HG03342 (cell line): ENCODE data around the gene FRMD5.
"Not testable (repeated sequence)": the region's sequence is repeated elsewhere in the genome, so short reads cannot be mapped to it uniquely, and the experiment has no call there.

Experiments used
- ATAC-seq: cut with Tn5 transposase; IDR thresholded peaks from one replicate; pipeline ENCODE4 v1.9.1; 2021; ENCODE audit warnings: mild to moderate bottlenecking, moderate library complexity; ENCODE audit not compliant: unreplicated experiment

Gene FRMD5

DNA sequence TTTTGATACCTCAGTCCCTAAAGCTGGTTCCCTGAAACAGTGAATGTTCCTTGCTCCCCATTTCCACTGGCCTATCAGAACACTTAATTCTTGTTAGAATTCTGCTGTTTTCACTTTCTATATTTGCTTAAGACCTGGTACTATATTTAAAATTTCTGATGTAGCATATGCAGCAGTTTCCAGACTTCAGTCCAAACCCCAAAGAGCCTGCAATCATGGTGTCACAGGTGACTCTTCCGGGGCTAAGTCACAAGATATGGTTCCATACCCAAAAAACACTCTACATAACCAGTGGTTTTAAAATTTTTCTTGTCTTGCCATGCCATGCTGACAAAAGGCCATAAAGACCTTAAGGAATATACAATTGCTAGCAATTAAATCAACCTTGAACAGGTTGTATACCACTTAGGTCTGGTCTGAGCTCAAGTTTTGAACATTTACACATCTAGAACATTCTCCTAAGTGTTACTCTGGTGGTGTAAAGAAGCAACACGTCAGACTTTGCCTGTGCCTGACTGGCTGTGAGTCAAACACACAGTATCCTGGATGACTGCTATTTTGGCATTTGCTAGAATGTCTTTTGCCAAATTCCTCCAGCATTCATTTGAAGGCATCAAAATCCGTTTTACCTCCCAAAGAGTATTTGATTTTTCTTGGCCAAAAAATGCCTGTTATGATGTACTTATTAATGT lies 160.0 kb downstream of the FRMD5 start:
- ATAC-seq, result no peak

DNA sequence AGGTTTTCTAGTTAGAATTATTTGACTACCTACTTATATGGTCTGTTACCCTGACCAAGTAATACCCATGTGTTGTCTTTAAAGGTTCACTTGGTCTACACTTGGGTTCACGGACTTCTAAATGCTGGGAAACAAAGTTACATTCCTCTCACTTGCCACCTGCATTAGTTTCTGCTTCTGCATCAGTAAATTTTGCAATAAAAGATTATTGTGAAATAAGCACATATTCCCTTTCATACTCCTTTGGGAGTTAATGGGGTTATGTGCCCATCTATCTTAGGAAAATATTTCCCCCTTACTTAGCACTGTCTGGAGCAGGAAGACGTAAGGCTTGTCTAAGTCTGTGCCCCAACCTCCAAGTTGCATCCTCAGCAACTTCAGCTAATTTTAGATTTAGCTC lies 160.7 kb downstream of the FRMD5 start:
- no peak for ATAC-seq

DNA sequence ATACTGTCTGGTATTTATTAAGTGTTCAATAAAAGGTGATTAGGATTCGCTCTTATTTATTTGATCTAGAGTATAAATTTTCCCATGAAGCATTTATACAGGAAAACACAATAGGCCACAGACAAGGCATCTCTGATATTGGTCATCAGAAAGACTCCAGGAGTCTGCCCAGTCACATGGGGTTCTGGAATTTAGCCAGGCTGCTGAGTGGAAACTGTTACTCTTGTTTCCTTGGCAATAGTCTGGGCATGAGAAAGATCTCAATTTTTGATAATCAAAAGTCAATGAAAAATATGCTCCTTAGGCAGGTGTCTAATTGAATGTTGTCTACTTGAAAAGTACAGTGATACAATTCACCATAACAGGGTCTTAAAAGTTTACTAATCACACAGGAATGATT lies 161.2 kb downstream of the FRMD5 start:
- ATAC-seq, result no peak

DNA sequence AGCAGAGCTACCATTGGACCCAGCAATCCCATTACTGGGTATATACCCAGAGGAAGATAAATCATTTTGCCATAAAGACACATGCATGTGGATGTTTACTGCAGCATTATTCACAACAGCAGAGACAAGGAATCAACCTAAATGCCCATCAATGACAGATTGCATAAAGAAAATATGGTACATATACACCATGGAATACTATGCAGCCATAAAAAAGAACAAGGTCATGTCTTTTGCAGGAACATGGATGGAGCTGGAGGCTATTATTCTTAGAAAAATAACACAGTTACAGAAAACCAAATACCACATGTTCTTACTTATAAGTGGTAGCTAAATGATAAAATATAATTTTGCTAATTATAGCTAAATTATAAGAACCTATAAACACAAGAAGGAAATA lies 162.3 kb downstream of the FRMD5 start:
- not testable (repeated sequence) for ATAC-seq

DNA sequence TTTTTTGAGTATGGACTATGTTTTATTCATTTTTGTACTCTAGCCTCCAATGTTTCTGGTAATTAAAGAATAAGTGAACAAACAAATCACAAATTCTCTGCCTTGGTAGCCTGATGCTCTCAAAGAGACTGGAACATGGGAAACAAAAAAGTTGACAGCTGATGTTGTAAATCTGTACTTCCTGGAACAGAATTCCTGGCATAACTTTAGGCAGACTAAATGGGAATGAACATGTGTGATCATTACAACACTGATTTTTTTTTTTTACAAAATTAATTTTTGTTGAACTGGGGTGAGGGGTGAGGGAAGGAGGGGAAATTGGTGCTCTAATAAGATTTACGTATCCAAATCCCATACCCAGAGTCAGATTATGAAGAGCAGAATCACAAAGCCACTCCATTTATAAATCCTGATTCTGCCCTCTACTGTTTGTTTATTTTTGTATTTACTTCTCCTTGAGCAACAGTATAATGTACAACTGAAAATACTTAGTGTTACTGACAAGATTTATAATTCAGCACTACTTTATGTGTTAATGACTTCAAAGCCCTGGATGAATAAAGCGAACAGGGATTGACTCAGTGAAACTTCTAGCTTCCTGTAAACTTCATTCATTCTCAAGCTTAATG lies 165.0 kb downstream of the FRMD5 start:
- ATAC-seq, result no peak

DNA sequence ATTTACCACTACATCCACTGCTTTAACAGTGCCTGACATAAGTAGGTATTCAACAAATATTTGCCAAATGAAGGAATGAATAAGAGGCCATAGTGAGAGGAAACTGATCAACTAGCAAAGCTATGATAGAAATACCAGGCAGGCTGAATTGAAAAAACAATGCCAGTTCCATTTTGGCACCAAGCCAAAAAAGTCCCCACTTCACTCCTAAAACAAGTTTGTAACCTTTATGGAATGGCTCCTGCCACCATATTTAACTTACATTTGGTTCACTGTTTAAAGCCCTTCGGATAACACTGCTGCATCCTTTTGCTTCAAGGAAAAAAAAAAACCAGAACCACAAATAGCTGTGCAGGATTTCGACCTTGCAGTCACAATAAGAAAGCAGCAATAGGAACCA lies 166.1 kb downstream of the FRMD5 start:
- ATAC-seq, result no peak

DNA sequence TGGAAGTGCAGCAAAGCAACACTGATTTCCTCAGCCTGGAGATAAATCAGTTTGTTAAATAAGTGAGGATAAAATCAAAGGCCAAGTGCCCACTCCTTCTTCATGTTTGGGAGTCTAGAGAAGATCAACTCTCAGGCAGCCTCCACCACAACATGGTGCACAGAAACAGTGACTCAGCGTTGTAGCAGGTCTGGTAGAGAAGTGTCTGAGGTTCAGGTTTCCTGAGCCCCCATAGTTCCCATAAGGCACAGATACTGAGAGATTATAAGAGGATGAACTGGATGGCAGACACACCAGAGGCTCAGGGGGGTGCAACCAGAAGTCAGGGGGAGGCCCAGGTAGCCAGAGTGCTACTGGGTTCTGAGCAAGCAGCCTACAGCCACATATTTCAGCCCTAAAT lies 166.7 kb downstream of the FRMD5 start:
- ATAC-seq, result no peak

DNA sequence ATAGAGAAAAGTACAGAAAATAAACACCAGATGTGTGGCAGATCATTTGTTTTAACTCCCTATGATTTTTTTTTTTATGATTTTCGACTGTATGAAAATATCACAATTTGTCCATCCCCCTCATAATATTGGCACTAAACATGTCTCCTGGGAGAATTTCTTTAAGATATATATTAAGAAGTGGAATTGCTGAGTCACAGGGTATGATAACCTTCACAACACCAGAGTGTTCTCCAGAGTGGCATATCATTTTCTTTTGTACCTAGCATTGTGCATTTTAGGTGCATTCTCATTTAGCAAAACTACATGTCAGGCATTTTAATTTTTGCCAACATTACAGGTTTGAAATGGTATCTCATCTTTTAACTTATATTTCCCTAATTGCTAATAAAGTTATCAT lies 170.9 kb downstream of the FRMD5 start:
- no peak for ATAC-seq

DNA sequence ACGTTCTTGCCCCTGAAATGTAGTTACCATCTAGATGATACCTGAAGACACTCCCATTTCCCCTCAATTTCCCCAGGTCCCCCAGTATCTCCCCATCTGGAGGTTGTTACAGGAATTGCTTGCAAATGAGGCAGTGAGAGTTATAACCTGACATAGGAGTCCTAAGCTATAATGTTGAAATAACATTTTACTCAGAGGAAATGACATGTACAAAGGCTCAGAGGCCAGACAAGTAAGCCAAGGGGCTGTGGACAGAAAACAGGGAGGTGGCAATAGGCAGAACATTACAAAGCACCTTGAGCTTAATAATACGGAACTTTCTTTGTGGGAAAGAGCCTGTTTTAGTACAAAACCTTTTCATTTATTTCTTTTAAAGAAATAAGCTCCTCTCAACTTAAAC lies 171.9 kb downstream of the FRMD5 start:
- ATAC-seq, result no peak

DNA sequence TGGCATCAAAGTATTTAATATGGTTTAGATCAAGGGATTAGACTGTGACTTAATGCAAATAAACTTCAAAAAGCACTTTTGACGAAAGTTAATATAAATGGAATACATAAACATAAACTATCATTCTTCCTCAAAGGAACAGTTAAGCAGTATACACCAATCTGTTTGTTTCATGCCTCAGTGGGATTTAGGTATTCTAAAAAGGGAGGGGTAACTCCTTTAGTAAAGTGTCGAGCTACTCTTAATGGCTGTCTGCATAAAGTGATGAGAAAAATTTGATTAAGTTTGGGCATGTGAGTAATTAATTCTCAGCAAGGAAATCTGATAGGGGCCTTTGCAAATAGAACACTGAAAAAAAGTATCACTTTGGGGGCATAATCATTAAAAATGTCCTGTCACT lies 176.9 kb downstream of the FRMD5 start:
- no peak for ATAC-seq

DNA sequence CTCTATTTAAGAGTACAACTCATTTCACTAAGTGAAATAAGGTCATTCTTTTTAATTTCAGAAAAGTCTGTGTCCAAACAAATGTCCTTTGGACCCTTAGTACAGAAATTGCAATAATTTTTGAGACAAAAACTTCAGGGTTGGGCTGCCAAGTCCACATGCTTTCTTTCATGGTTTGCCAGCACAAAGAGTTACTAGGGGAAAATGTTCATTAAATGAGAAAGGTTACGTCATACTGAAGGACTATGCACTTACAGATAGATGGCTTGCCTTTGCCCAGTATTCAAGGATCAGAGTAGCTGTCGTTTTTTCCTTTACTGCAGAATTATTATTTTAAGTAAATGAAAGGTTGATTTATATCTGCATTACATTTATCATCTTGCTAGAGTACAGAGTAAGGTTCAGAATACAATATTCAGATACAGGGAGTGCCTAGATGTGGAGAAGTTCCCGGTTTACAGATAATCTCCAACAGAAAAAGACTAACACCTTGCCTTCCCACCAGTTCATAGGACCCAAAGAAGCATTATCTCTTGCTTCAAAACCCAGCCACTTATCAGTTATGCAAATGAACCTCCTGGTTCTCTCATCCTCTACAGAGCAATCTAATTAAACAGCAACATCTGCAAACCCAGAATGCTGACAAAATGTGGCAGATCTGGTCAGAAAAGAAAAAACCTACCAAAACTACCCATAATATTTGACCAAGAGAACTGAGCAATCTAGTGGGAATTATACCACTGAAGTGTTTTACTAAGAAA lies 179.3 kb downstream of the FRMD5 start:
- no peak for ATAC-seq

DNA sequence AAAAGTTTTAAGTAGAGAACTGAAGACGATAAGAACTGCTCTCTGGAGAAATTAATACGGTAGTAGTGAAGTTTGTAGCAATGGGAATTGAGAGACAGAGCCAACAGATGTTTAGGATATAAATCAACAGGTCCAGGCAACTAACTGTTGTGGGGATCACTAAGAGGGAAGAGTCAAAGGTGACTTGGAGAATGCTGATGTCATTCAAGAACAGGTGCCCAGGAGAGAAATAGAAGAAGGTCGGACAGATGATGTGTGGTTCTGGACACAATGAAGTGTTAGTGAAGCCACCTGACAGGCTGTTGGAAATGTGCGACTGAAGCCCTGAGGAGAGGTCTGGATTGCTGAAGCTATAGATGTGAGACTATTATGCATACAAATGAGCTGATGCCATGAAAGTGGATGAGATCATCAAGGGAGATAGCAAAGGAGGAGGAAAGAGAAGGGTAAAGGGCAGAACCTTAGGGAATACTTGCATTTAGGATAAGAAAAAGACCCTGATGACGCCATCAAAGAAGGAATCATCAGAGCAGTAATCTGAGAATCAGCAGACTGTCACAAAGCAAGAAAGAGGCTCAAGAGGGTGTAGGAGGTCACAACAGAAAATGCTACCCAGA lies 183.7 kb downstream of the FRMD5 start:
- ATAC-seq, result no peak

DNA sequence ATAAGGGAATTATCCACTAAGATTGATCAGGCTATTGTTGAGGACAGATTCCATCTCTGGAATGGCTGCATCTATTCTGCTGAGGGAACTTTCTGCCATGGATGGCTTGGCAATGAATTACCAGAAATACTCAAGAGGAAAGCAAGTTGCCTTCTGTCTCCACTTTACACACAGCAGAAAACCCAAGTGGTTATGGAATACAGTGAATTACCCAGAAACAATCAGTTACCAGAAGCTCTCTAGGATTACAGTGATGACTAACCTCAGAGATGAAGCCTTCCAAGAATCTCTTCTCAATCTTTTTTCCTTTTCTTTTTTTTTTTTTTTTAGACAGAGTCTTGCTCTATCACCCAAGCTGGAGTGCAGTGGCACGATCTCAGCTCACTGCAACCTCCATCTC lies 185.0 kb downstream of the FRMD5 start:
- no peak for ATAC-seq

DNA sequence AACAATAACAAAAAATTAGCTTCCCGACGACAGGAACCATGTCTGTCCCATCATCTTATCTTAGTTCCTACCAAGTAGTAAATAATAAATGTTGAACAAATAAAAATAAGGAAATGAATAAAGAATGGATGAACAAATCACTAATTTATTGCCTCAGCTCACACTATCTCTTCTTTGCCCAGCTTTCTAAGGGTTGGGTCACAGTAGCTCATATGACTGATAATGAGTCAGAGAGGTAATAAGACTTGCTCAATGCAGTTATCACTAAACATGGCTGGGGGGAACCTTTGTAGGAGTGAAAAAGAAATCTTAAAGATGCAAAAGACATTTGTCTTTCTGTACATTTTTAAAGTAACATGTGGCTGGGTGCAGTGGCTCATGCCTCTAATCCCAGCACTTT lies 186.0 kb downstream of the FRMD5 start:
- ATAC-seq, result no peak

DNA sequence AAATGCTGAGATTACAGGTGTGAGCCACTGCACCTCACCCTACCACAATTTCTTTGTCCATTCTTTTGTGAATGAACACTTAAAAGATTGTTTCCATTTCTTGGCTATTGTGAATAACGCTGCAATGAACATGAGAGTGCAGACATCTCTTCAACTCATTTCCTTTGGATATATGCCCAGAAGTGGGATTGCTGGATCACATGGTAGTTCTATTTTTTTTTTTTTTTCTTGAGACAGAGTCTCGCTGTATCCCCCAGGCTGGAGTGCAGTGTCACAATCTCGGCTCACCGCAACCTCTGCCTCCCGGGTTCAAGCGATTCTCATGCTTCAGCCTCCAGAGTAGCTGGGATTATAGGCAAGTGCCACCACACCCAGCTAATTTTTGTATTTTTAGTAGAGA lies 194.8 kb downstream of the FRMD5 start:
- not testable (repeated sequence) for ATAC-seq

DNA sequence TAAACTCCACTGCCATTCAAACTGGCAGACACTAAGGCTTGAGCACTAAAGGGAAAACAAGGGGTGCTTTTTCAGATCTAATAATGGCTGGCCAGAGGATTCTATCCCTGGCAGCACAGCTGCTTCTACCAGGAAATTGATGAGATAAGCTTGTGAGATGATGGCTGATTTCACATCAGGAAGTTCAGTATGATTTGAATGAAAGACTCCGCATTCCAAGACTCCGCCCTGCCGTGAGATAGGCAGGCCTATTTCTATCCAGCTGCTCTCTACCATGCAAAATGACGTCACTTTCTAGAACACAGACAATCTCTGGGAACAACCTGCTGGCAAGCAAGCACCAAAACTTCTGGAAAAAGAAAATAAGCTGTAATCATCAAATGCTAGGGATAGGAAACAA lies 196.5 kb downstream of the FRMD5 start:
- no peak for ATAC-seq

DNA sequence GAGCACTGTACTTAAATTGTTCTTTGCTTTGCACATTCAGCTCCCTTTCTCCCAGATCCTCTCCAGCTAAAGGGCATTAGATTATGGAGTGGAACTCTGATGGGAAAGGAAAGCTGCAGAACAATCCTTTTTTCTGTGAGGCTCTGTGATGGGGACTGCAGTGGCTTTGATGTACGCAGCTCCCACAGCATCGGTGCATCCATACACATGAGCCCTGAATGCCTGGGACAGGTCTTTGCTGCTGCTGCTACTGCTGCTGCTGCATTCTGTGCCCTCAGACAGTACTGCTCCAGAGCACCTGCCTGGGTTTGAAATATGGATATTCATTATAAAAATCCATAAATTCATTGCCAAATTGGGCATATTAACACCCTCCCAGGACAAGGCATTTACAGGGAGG lies 203.9 kb downstream of the FRMD5 start:
- no peak for ATAC-seq

DNA sequence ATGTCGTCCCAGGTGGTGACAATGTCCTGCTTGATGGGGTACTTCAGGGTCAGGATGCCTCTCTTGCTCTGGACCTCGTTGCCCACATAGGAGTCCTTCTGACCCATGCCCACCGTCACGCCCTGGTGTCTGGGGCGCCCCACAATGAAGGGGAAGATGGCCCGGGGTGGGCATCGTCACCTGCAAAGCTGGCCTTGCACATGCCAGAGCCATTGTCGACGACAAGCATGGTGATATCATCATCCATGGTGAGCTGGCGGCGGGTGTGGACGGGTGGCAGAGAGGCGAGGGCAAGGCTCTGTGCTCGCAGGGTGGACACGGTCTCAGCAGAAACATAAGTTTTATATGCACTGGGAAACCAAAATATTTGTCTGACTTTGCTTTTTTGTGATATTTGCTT lies 205.1 kb downstream of the FRMD5 start:
- no peak for ATAC-seq

DNA sequence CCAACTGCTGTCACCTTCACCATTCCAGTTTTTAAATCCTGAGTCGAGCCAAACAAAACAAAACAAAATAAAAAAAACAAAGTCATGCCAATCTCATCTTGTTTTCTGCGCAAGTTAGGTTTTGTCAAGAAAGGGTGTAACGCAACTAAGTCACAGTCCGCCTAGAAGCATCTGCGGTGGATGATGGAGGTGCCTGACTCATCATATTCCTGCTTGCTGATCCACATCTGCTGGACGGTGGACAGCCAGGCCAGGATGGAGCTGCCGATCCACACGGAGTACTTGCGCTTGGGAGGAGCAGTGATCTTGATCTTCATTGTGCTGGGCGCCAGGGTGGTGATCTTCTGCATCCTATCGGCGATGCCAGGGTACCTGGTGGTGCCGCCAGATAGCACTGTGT lies 206.2 kb downstream of the FRMD5 start:
- no peak for ATAC-seq

DNA sequence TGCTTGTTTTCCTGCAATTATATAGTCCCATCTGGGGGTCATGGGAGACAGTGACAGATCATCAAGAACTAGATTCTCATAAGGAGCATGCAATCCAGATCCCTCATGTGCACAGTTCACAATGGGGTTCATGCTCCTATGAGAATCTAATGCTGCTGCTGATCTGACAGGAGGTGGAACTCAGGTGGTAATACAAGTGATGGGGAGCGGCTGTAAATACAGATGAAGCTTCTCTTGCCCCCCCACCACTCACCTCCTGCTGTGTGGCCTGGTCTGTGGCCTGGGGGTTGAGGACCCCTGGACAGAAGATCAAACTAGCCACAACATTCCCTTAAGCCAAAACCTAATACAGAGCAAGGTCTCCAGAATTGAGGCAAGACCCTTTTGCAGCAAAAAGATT lies 207.1 kb downstream of the FRMD5 start:
- ATAC-seq, result no peak

DNA sequence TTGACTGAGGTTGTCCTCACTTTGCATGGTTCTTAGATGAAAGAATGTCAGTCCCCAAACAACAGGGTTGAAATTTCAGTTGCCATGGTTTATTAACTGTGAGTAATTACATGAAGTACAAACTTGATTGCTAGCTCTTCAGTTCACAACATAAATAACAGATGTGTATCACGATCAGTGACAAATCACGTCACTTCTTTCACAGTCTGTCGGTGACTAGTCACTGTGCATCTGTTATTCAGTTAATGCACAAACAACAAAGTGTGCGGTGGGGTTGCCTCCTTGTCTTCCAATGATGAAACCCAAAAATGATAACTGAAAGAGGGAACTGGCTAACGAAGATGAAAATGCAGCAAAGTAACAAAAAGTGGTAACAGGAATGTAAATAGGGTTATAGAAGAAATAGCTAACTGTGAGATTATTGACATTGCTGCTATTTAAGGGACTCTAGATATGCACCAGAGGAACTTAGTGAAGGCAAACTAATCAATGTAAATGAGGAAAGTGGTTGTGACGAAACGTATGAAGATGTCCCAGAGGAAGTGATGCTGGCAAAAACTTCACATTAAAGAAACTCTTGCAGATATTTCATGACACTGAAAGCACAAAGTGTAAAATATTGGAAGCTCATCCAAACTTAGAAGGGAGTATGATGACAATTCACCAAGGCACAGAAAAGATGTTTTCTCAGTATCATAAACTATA lies 208.9 kb downstream of the FRMD5 start:
- no peak for ATAC-seq
